Measurements from ENCODE around the gene ADAM12. TPM values are rescaled to one million over a fixed set of nuclear protein-coding genes. Genes with fewer than 3 reads are reported as not detected.

The ADAM12 gene
- total and polyA plus RNA-seq, 4 donors = 0.03 to 0.33 (median 0.19) TPM

GRCh38 chr10:126263006-126263676 is 125.1 kb downstream of the ADAM12 start:
- no peak overlapping the region for H3K27ac ChIP-seq (ENCODE audit: low read depth in 1 of 2, low read length in 2 of 2)
- DNase-seq (ENCODE audit: low spot score) = no peak
- H3K27me3 ChIP-seq (ENCODE audit: control insufficient read depth in 4 of 4, insufficient read depth in 4 of 4, low read length in 3 of 4) = no peaks in the 10 kb centered on the region
- H3K4me3 ChIP-seq (ENCODE audit: low read depth in 1 of 3, low read length in 3 of 3) = no peak overlapping the region
- H3K9ac ChIP-seq (ENCODE audit: low read depth in 1 of 2, low read length in 2 of 2) = no peak overlapping the region
- H3K4me1 ChIP-seq (ENCODE audit: control insufficient read depth in 4 of 4, insufficient read depth in 4 of 4, low read length in 3 of 4) = no peaks in the 10 kb centered on the region
- 44% methylated on average over 4 of the region's 4 CpGs for WGBS
- H3K9me3 ChIP-seq (ENCODE audit: control insufficient read depth in 4 of 4, low read length in 3 of 4) = no peaks in the 10 kb centered on the region
- TF ChIP-seq CTCF (IDR thresholded peaks at IDR 0.05; ENCODE audit: low read depth, low read length, missing input control) = no peak
- TF ChIP-seq TAF1 (conservative IDR thresholded peaks at IDR 0.05) = no peak
- no peak for TF ChIP-seq FOXA1 (IDR thresholded peaks at IDR 0.05)
- no peak for TF ChIP-seq SP1 (IDR thresholded peaks at IDR 0.05)
- no peak for TF ChIP-seq FOXA2 (IDR thresholded peaks at IDR 0.05)
- TF ChIP-seq NR2F2 (IDR thresholded peaks at IDR 0.05) = no peak
- TF ChIP-seq ATF3 (IDR thresholded peaks at IDR 0.05) = no peak
- TF ChIP-seq RXRA (IDR thresholded peaks at IDR 0.05) = no peak
- no peak for TF ChIP-seq GABPA (IDR thresholded peaks at IDR 0.05 in 1 of 2, conservative IDR thresholded peaks at IDR 0.05 in 1 of 2)
- TF ChIP-seq HNF4G (IDR thresholded peaks at IDR 0.05) = no peak
- TF ChIP-seq, protein P1, sequence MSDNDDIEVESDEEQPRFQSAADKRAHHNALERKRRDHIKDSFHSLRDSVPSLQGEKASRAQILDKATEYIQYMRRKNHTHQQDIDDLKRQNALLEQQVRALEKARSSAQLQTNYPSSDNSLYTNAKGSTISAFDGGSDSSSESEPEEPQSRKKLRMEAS (IDR thresholded peaks at IDR 0.05) = no peak
- no peak for TF ChIP-seq RAD21 (IDR thresholded peaks at IDR 0.05)
- TF ChIP-seq JUND (IDR thresholded peaks at IDR 0.05) = no peak
- no peak for TF ChIP-seq HNF4A (conservative IDR thresholded peaks at IDR 0.05)
- no peak for TF ChIP-seq REST (IDR thresholded peaks at IDR 0.05)
- TF ChIP-seq YY1 (IDR thresholded peaks at IDR 0.05) = no peak
- TF ChIP-seq, protein P2, sequence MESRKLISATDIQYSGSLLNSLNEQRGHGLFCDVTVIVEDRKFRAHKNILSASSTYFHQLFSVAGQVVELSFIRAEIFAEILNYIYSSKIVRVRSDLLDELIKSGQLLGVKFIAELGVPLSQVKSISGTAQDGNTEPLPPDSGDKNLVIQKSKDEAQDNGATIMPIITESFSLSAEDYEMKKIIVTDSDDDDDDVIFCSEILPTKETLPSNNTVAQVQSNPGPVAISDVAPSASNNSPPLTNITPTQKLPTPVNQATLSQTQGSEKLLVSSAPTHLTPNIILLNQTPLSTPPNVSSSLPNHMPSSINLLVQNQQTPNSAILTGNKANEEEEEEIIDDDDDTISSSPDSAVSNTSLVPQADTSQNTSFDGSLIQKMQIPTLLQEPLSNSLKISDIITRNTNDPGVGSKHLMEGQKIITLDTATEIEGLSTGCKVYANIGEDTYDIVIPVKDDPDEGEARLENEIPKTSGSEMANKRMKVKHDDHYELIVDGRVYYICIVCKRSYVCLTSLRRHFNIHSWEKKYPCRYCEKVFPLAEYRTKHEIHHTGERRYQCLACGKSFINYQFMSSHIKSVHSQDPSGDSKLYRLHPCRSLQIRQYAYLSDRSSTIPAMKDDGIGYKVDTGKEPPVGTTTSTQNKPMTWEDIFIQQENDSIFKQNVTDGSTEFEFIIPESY (IDR thresholded peaks at IDR 0.05) = no peak
- TF ChIP-seq EGR1 (IDR thresholded peaks at IDR 0.05; ENCODE audit: low read depth in 2 of 2) = no peak
- no peaks in the 10 kb centered on the region for H3K36me3 ChIP-seq (ENCODE audit: control insufficient read depth in 4 of 4, insufficient read depth in 3 of 4, low read depth in 1 of 4, low read length in 3 of 4)

All from liver (tissue), 9 donors.